Keratinocyte (primary cell): ENCODE results near the gene ADGRG6.

Experiments used
- CTCF ChIP-seq, 3 experiments: IDR thresholded peaks in 1 of 3; conservative IDR thresholded peaks in 1 of 3; optimal IDR thresholded peaks in 1 of 3; 2 replicates in 2 of 3; 3 replicates in 1 of 3; pipeline versions ENCODE3 to v1.5.1; 2011; ENCODE audit warnings: low read length in 3 of 3, mild to moderate bottlenecking in 3 of 3, moderate library complexity in 2 of 3, control low read depth in 1 of 3, inconsistent platforms in 1 of 3; ENCODE audit not compliant: insufficient read depth in 2 of 3; ENCODE audit errors: extremely low read depth in 1 of 3
- EZH2 ChIP-seq: IDR thresholded peaks from one replicate; pipeline ENCODE4 v1.6.1; 2012; ENCODE audit warnings: inconsistent platforms, mild to moderate bottlenecking, low read length, moderate library complexity

GRCh38 chr6:142302421-142303175 lies 791 bp downstream of the ADGRG6 start:
- no peak for TF ChIP-seq CTCF (optimal IDR thresholded peaks at IDR 0.05 in 1 of 3, IDR thresholded peaks at IDR 0.05 in 1 of 3, conservative IDR thresholded peaks at IDR 0.05 in 1 of 3; ENCODE audit: extremely low read depth in 1 of 3, insufficient read depth in 2 of 3, low read length in 3 of 3)
- TF ChIP-seq EZH2, result no peak
